Embryonic facial prominence (tissue), 1 donor: Measurements from ENCODE around the gene UMPS.

ENCODE experiments used
- DNase-seq: peaks from one replicate; pipeline ENCODE4 v3.0.0-alpha.2; 2016; ENCODE audit errors: extremely low spot score

Gene UMPS

DNA sequence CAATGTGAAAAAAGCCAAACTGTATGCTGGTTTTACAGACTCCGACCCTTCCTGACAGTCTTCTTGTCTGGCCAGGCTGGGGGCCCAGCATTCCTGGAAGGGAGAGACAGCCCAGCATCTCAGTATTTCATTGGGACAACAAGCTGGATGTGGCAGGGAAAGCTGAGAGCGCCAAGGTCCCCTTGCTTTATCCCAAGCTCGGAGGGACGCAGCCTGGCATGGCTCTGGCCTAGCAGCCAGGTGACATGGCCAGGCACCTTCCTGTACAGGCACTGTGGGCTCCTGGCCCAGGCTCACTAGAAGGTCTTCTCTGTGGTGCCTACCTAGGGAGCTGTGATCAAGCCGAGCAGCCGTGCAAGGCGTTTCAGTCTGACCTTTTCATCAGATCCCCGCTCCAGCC lies 33.0 kb downstream of the UMPS start:
- DNase-seq = no peak

DNA sequence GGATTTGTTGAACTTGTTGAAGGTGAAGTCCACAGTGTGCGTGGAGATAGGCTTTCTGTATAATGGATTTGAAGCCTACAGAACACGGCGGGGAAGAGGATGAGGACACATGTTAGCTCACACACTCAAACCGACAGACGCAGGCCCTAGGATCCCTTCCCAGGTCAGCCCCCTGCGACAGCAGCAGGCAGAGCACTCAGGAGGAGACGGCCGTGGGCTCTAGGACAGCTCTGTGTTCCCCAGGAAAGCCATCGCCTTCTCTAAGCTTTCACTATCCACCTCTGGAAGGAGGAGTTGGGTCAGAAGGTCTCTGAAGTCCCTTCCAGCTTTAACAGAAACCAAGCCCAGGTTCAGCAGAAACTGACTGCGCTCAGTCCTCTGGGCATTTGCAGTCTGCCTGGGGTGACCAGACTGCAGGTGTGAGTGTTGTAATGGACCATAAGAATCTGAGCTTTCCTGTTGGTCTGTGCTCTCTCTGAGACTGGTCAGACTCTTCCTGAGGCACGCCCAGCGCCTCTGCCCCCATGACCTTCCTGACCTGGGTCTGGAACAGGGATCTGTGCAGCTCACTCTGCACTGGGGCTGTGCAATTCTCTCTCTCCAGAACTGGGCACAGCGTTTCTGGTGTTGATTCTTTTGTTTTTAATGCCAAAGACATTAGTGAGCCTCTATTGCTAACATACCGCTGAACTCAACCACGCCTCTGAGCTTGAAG lies 33.5 kb downstream of the UMPS start:
- DNase-seq = no peak

DNA sequence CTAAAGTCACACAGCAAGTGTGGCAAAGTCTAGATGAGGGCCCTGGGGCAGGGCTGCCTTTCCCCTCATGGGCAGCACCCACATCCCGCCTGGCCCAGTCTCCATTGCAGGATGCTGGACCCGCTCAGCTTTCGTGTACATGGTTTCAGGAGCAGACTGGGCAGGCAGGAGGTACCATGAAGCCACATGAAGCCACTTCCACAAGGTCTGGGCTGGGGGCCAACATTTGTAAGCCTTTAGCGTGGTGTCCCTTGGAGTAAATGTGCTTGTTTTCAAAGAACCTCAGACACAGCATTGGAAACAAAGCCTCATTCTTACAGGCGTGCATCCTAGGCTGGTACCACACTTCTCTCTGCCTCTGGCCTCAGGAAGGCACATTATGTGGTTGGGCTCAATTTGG lies 34.5 kb downstream of the UMPS start:
- DNase-seq = no peak

DNA sequence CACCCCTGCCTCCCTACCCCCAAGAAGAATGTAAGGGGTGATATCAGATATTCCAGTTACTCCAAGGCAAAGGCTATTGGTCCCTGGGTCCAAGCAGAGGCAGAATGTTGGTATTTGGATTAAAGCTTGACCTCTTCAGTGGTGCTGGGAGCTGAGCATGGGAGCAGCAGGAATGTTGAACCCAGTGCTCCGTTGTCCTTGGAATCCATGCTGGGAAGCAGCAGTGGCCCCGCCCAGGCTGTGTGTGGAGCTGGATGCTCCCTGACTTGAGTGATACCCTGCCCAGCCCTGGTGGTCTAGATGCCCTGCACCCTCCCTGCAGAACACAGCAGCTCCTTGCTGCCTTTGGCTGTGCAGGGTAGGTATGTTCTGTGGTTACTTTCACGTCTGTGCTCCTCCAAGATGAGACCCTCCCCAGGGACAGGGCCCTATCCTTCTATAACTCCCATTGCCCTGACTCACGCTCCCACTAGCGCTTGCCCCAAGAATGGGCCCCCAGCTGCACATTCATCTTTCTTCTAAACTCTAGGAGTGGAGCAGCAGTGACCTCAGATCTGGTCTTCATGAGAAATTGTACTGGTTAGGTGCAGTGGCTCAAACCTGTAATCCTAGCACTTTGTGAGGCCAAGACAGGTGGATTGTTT lies 35.1 kb downstream of the UMPS start:
- DNase-seq = no peak

DNA sequence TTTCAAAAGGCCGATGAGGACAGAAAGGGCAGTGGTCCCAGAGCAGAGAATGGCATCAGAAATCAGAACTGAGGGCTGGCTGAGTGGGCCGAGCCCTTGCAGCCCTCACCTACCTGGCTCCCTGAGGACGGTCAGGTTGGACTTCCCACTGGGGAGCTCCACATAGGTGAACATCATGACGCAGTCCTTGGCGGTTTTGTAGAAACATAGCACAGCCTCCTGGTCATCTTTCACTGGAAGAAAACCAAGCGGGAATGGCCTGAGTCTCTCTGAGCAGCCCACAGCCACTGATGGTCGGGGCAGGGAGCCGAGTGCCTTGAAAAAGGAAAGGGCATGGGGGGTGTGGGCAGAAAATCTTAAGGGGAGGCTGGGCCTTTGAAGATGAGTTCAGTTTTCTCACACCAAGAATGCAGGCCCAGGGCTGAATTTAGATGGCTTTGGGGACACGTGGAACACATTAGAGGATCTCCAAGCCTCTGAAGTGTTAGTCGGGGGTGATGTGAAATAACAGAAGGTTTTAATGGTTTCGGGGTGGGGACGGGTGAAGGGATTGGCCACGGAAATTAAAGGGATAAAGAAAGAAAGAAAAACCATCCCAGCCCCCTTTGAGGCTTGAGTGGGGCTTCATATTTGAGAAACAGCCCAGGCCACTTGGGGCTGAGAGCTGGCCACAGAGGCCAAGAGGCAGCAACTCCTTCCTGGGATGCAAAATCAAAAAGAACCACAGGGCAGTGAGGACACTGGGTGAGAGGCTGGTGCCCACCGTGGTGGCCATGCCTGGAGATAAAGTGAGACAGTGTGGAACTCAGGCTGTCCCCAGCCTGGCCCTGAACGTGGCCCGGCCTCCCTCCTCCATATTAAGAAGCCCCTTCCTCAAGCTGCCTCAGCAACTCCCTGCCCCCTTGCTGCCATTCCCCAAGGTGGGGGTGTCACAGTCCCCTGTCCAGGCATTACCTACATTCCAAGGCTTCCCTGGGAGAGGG lies 36.2 kb downstream of the UMPS start:
- no peak for DNase-seq

DNA sequence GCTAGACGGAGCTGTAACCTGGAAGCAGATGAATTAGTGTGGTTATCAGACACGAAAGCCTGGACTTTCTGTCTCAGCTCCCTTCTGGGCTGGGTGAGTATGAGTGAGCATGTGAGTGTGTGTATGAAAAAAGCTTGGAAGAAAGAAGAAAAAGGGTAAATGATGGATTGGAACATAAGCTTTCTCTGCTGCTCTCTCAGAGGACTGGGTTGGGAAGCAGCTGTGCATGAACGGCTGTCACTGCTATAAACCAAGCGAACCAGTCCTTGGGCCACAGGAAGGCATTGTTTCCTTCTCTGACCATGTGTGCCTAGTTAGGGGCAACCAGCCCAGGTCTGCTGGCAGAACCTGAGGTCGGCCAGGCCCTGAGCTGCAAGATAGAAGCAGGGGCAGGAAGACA lies 37.0 kb downstream of the UMPS start:
- no peak for DNase-seq

DNA sequence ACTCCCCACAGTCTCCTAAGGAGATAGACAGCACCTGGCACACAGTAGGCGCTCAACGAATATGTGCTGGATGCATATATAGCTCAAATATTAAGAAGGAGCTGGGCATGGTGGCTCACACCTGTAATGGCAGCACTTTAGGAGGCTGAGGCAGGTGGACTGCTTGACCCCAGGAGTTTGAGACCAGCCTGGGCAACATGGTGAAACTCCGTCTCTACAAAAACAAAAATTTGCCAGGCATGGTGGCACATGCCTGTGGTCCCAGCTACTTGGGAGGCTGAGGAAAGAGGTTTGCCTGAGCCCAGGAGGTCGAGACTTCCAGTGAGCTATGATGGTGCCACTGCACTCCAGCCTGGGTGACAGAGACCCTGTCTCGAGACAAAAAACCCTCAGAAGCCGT lies 37.4 kb downstream of the UMPS start:
- DNase-seq = no peak

DNA sequence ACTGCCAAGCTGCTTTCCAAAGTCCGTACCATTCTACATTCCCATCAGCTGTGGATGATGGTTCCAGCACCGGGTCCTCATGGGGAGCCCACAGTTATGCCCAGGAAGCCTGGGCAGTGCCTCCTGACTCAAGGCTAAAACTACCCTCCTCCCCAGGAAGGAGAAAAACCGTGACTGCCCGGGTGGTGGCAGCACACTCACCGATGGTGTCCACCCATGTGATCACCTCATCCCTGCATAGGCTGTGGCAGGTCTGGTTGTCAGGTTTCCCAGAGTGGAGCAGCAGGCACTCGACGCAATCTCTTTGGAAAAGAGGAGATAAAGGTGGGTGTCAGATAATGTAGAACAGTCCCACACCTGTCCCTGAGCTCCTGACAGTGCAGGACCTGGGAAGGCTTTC lies 38.6 kb downstream of the UMPS start:
- no peak for DNase-seq

DNA sequence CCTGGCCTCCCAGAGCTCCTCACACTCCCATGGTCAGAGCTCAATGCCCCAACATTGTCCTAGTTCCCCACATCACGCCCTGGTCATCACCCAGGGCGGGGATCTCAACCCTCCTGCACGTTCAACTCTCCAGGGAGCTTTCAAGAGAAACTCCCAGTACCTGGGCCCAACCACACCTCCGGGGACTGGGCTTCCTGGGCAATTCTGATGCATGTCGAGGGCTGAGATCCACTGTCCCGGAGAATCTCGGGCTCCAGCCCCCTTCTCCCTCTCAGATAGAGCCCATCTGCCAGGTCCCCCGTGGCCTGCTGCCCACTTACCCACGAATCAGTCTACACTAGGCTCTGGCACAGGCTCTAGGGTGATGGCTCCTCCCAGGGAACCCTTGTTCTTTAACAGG lies 39.2 kb downstream of the UMPS start:
- DNase-seq = no peak

DNA sequence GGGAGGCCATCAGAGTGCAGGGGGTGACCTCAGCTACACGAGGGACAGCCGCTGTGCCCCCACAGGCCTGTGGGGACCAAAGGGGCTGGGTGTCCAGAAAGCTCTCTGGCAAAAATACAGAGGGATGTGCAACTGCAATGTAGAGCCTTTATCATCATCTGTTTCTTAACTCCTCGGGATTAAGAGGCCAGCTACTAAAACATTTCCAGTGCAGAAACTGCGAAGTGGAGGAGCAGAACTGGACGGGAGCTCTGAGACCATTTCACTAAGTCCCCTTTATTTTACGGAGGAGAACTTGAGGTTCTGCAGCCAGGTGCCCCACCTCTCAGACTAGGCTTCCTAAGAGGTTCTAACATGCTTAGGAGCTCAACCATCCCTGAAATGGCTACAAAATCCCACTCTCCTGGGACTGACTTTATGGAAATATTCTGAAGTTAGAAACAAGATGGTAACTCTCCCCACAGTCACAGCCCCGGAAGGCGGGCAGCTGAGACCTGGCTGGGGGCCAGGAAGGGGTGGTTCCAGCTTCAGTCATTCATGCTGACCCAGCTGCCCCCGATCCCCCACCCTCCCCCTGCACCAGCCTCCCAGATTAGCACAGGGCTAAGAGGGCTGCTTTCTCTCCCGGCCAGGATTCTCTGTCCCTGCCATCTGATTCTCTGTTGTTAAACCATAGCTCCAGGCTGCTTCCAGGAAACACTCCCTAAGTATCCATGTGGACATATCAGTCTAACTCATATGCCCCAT lies 40.3 kb downstream of the UMPS start:
- no peak for DNase-seq

DNA sequence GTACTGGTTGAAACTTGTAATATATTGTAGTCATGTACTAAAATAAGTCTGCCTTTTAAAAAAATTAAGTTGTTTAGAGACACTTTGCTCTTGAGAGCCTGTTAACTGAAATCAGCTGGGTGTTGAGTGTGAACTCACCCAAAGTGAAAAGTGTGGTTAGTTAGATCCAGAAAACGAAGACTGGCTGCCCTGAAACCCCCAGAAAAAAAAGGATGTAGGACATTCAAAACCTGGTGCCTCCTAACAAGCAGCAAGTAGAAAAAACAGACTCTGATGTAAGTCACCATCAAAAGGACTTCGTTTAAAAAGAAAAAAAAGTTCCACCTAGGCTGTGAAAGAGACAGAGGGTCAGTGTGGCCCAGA lies 40.8 kb downstream of the UMPS start:
- no peak for DNase-seq

DNA sequence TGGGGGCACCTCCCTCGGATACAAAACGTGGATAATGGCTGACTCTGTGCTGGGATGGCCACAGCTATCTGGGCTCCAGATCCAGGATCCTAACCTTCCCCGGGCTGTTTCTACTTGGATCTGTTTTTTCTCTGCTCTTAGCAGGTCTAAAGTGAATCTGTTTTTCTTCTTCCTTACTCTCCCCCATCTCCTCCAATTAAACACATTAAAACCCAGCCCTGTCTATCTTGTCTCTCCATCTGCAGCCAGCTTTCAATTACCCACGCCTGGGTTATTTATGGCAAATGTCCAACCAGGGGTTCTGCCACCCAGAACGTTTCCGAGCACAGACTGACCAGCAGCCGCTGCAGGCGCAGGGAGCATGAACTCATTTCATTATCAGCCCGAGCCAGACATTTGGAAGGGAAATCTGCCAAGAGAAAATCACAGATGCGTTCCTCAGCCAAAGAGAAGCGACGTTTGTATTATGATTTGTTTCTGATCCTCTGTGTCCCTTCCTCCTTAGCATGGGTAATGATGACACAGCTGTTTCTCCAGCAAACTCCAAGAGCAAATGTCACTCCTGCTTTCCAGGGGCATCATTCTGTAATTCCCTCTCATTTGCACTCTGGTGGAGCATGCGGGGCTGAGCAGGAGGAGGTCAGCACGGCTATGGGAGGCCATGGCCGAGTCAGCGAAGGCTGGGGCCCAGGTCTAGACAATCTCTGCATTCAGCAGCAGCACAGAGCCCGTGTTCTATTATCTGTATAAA lies 42.0 kb downstream of the UMPS start:
- no peak for DNase-seq

DNA sequence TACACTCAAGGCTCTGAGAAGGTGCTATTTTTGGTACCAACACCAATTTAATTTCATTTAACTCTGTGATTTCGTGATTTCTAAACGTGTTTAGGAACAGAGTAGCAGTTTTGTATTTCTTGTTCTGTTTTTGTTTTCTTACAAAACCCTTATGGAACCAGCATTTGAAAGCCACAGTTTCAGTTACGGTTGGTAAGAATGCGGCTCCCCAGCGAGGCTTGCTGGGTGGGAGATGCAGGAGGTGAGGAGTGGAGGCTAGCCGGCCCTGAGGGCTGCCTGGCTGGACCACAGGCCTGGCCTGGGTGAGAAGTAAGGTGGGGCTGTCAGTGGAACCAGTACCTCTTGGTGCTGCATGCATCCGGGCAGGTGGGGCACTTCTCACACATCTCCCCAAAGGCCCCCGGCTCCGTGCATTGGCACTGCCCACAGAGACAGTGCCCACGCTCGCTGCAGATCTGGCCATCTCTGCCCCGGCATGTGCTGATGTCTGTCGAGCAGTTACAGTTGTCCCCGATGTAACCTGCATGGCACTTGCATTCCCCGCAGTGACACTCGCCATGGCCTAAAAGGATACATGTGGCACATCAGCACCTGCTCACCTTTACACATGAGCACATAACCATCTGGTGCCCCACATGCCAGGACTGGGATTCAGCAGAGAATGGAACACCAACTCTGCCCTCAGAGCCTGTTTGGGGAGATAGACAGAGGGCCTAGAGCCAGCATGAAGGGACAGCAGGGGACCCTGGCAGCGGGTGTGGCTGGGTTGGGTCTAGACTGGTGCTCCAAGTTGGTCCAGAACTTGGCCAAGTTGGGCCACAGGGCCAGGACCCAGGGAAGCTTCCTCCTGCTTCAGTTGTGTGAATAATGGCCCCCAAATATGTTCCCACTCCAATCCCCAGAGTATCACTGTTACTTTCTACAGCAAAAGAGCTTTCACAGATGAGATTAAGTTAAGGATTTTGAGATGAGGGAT lies 43.4 kb downstream of the UMPS start:
- no peak for DNase-seq

DNA sequence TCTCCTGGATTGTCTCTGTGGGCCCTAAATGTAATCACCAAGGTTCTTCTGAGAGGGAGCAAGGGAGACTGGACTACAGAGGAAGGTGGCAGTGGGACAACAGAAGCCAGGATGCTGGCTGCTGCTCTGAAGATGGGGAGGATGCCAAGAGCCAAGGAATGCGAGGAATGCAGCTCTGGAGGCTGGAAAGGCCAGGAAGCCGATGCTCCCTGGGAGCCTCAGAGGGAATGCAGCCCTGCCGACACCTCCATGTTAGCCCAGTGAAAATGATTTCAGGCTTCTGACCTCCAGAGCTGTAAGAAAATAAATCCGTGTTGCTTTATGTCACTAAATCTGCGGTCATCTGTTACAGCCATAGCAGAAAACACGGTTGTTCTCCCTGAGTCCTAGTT lies 44.1 kb downstream of the UMPS start:
- no peak for DNase-seq

DNA sequence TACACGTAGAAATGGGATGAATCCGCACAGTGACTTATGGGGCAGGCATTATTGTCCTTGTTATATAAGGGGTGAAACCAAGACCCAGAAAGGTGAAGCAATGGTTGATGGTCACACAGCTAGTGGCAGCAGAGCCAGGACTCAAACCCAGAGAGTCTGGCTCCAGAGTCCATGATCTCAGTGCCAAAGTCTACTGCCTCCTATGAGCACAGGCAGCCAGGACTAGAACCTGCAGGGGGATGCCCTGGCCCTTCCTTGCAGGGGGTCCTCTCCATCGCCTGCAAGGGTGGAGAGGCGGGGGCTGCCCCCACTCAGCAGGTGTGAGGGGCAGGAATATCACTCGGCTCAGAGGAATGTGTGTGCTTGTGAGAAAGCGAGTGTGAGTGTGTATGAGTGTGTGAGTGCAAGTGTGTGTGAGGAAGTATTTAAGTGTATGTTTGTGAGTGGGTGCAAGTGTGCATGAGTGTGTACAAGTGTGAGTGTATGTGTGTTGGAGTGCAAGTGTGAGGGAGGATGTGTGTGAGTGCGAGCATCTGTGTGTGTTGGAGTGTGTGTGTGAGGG lies 44.7 kb downstream of the UMPS start:
- no peak for DNase-seq

DNA sequence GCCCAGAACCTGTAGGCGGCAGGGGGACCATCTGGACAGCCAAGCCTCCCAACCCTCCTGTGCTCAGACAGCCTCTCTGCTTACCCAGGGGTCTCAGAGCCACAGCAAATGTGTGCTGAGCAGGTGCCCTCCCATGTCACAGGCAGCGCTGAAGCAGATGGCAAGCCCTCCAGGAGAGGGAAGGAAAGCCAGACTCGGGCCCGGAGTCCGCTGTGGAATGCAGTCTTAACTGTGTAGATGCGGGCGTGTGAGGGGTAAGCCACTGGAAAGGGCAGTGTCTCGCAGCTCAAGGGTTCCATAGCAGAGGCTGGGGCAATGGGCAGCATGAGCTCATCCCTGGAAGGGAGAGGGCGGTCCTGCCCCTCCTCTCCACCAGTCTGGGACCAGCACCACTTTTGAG lies 45.6 kb downstream of the UMPS start:
- DNase-seq = no peak

DNA sequence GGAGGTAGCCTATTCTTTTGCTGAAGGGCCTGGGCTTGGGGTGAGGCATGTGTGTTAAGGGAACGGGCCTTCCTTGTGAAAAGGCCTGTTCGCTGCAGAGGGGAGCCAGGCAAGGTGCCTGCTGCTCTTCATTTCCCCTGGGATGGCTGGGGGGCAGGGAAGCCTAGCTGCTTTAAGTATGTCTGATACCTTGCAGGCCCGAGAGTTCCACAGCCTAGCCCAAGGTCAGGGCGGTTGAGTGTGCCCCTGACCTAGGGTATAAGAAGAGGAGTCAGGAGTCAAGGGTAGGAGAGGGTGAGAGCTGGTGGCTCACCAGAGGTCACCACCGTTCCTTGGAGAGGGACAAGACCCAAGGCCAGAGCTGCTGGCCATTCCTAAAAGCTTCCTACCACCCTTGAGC lies 46.6 kb downstream of the UMPS start:
- no peak for DNase-seq

DNA sequence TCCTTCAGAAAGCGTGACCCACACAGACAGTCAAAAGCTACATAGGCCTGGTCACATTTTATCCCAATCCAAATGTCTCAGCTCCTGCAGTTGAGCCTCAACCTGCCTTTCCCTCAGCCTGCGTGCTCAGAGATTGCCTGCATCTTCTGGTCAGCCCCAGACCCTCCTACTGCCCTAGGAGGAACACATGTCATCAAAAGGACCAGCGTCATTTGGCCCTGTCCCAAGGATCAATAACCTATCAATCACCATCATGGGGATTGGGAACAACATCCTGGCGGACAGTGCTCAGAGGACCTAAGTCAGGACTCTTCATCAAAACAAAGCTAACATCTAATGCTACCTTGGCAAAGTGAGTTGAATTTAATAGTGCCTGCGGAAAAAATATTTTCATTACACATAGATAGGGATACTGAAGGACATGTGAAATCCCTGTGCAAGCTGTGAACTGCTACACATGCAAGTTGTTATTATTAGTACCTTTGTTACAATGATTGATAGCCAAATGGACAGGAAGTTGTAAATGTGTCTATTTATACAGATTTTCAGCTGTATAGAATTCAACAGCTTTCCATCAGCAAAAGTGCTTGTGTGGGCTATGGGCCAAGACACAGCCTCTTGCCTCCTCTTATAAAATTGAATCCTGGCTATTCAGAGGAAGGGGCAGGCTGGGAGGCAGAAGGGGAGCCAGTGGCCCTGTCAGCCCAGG lies 47.7 kb downstream of the UMPS start:
- no peak for DNase-seq

DNA sequence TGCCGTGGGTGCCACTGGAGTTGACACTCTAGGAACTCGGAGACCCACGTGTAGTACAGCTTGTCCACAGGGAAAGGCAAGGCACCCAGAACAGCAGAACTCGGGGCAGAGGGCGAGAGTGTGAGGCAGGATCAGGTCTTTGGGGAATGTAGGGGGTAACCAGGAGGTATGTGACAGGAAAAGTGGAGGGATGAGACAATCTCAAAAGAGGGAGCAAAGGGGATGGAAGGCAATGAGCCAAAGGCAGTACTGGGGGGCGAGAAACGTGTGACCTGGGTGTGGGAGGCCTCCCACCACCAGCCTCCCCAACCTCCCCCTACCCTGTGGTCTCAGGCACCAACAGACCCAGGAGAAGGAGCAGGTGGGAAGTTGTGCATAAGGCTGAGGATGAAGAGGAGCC lies 48.9 kb downstream of the UMPS start:
- no peak for DNase-seq
